Kidney epithelial cell (primary cell): Measurements from ENCODE around the gene G3BP1. TPM values are rescaled to one million over a fixed set of nuclear protein-coding genes. Genes with fewer than 3 reads are reported as not detected.
A peak's percentile ranks its signal among the peaks of the same experiment; 100 is the strongest.
"Not testable (repeated sequence)": the region's sequence is repeated elsewhere in the genome, so short reads cannot be mapped to it uniquely, and the experiment has no call there.

Source experiments
- DNase-seq: peaks from one replicate; pipeline ENCODE4 v3.0.0-alpha.2; 2010; ENCODE audit warnings: low read depth
- H3K27me3 ChIP-seq: 2 replicates; pipeline ENCODE4 v1.6.0; 2011; ENCODE audit warnings: low read length; ENCODE audit not compliant: control insufficient read depth, insufficient read depth
- H3K36me3 ChIP-seq: 2 replicates; pipeline ENCODE4 v1.5.1; 2011; ENCODE audit warnings: low read length; ENCODE audit not compliant: control insufficient read depth, insufficient read depth
- H3K4me3 ChIP-seq: 2 replicates; pipeline ENCODE4 v1.5.1; 2011; ENCODE audit warnings: low read depth, mild to moderate bottlenecking, control low read depth, low read length
- total RNA-seq: library from RNA; depleted of rRNA; stranded (reverse); fragments of >200 nt; gene quantifications from 2 replicates; pipeline ENCODE4 v1.2.3, GENCODE V29; 2015
- TF ChIP-seq, protein P1 (sequence below): IDR thresholded peaks from 2 replicates; pipeline ENCODE4 v1.5.1; 2011; ENCODE audit warnings: mild to moderate bottlenecking, moderate library complexity, low read length, control low read depth, inconsistent platforms; ENCODE audit not compliant: insufficient read depth, poor library complexity, severe bottlenecking

Gene G3BP1
- total RNA-seq, 1 donor from 2014 or later: 154 TPM

DNA sequence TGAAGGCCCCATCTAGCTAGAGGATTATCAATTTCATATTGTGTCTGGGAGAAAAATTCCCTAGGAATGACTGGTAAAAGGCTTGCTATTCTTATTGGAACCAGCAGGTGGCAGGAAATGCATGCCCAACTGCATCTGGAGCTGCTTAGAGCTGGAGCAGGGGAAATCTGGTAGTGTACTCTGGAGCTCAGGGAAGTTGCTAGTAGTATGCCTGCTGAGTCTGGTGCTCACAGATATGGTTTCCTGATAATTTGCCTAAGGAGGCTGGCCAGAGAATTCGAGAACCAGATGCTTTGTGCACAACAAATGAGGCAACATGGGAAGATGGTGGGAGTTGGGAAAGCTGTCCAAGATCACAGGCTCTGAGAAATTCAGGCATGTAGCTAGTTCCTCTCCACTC, 53.7 kb downstream of the G3BP1 start:
- Histone ChIP-seq H3K36me3 (no peaks in the 10 kb centered on the region), H3K27me3 (no peaks in the 10 kb centered on the region), H3K4me3 (no peak overlapping the region)
- TF ChIP-seq, protein P1, sequence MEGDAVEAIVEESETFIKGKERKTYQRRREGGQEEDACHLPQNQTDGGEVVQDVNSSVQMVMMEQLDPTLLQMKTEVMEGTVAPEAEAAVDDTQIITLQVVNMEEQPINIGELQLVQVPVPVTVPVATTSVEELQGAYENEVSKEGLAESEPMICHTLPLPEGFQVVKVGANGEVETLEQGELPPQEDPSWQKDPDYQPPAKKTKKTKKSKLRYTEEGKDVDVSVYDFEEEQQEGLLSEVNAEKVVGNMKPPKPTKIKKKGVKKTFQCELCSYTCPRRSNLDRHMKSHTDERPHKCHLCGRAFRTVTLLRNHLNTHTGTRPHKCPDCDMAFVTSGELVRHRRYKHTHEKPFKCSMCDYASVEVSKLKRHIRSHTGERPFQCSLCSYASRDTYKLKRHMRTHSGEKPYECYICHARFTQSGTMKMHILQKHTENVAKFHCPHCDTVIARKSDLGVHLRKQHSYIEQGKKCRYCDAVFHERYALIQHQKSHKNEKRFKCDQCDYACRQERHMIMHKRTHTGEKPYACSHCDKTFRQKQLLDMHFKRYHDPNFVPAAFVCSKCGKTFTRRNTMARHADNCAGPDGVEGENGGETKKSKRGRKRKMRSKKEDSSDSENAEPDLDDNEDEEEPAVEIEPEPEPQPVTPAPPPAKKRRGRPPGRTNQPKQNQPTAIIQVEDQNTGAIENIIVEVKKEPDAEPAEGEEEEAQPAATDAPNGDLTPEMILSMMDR: peak; percentile 91
- DNase-seq: no peak

DNA sequence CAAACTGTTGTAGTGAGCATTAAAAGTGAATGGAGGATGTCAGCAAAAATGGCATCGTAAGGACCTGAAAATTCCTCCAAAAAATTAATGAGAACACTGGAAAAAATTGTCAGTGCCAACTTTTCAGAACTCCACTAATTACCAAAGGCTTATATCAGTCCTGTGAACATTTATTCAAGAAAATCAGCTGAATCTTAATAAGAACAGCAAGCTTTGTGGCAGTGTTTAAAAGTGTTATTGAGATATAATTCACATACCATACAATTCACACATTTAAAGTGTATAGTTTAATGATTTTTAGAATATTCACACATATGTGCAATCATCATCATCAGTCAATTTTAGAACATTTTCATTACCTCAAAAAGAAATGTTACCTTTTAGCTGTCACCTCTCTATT, 57.6 kb downstream of the G3BP1 start:
- no peak for DNase-seq
- TF ChIP-seq, protein P1: no peak
- Histone ChIP-seq H3K27me3 (no peaks in the 10 kb centered on the region), H3K36me3 (no peaks in the 10 kb centered on the region), H3K4me3 (no peak overlapping the region)

DNA sequence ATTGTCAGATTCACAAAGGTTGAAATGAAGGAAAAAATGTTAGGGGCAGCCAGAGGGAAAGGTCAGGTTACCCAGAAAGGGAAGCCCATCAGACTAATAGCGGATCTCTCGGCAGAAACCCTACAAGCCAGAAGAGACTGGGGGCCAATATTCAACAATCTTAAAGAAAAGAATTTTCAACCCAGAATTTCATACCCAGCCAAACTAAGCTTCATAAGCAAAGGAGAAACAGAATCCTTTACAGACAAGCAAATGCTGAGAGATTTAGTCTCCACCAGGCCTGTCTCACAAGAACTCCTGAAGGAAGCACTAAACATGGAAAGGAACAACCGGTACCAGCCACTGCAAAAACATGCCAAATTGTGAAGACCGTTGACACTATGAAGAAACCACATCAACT, 61.1 kb downstream of the G3BP1 start:
- not testable (repeated sequence) for H3K4me3 ChIP-seq, DNase-seq, H3K36me3 ChIP-seq, H3K27me3 ChIP-seq

DNA sequence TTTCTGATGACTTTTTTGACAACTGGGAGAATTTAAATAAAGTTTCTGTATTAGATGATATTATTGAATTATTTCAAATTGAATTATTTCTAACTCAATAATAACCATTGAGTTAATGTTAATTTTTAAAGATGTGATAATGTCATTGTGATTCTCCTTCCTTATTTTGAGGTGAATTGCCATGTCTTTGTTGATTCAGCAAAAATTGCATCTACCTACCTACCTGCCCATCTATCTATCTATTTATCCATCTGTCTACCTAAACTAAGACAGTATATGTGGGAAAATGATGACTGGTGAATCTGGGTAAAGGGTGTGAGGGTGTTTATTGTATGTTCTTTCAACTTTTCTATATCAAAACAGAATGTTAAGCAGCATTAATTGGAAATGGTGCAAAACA, 75.0 kb downstream of the G3BP1 start:
- no peak for DNase-seq
- Histone ChIP-seq H3K4me3 (no peak overlapping the region), H3K36me3 (no peaks in the 10 kb centered on the region), H3K27me3 (no peaks in the 10 kb centered on the region)
- TF ChIP-seq, protein P1: no peak

DNA sequence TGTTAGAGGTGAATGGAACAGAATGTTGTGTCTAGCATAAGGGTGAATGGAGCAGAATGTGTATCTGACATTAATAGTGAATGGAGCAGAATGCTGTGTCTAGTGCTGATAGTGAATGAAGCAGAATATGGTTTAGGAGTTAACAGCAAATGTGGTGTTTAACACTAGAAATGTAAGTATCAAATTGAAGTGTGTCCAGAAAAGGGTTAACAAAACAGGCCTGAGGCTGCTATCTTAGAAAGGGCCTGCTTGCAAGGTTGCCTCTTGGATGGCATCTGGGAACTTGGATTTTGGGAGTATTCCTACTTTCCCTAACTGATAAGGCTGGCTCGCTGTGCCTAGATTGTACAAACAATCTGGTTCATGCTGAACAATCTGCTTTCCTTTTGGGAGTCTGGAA, 76.1 kb downstream of the G3BP1 start:
- no peak overlapping the region for H3K4me3 ChIP-seq
- H3K27me3 ChIP-seq: no peaks in the 10 kb centered on the region
- DNase-seq: no peak
- TF ChIP-seq, protein P1: no peak
- no peaks in the 10 kb centered on the region for H3K36me3 ChIP-seq

DNA sequence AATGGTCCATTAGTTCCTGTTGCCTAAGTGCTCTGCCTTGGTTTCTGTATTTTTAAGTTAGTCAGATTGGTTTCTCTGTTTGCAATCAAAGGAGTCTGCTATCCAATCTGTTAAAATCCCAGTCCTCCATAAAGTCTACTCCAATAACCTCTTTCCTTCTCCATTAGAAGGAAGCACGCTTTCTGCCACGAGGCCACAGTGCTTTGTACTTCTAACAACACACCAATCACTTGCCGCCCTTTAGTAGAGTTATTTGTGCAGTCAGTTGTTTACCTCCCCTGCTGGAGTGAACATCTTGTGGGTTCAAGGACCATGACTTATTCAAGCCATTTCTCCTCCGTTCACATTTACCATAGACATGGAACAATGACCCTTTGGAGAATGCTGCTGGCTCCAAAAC, 83.9 kb downstream of the G3BP1 start:
- Histone ChIP-seq H3K36me3 (no peaks in the 10 kb centered on the region), H3K4me3 (no peak overlapping the region), H3K27me3 (no peaks in the 10 kb centered on the region)
- no peak for DNase-seq
- TF ChIP-seq, protein P1: no peak

DNA sequence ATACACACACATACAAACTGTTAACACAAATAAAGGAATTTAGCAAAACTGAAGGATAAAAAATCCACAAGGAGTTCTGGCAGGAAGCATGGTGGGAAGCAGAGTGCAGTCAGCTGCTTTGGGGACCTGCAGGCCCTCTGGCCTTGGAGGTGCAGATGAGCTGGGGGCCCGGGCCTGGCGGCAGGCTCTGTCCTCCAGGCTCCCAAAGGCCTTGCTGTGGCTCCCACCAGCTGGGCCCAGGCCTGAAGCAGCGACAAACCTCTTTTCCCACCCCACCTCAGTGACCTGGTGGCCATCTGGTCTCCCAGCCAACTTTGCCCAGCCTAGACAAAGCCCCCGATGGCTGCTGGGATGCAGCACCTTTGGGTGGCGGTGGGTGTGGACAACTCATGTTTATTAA, 85.1 kb downstream of the G3BP1 start:
- TF ChIP-seq, protein P1: no peak
- DNase-seq: no peak

DNA sequence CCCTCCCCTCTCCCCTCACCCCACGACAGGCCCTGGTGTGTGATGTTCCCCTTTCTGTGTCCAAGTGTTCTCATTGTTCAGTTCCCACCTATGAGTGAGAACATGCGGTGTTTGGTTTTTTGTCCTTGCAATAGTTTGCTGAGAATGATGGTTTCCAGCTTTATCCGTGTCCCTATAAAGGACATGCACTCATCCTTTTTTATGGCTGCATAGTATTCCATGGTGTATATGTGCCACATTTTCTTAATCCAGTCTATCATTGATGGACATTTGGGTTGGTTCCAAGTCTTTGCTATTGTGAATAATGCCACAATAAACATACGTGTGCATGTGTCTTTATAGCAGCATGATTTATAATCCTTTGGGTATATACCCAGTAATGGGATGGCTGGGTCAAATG, 89.1 kb downstream of the G3BP1 start:
- not testable (repeated sequence) for DNase-seq, H3K36me3 ChIP-seq, H3K27me3 ChIP-seq, H3K4me3 ChIP-seq

More for the DNA sequence above, 85.1 kb downstream of the G3BP1 start:
- Histone ChIP-seq H3K4me3 (no peak overlapping the region), H3K27me3 (no peaks in the 10 kb centered on the region), H3K36me3 (no peaks in the 10 kb centered on the region)
